ENCODE results near the gene FOXO6.

Gene FOXO6

GRCh38 chr1:41380195-41380594, 19.0 kb downstream of the FOXO6 start:
- DNase-seq (ENCODE audit: insufficient read length, low spot score) (no peak), FAIRE-seq (no peak)
- no peak for TF ChIP-seq POLR2AphosphoS5 (IDR thresholded peaks at IDR 0.05; ENCODE audit: low read depth, low read length)
- no peak for TF ChIP-seq PAX5 (IDR thresholded peaks at IDR 0.05; ENCODE audit: insufficient read depth, low read length, severe bottlenecking)
- TF ChIP-seq TAF1 (IDR thresholded peaks at IDR 0.05; ENCODE audit: low read depth, low read length), result no peak
- no peak for TF ChIP-seq SPI1 (IDR thresholded peaks at IDR 0.05; ENCODE audit: low read depth, low read length)

- DNase-seq (ENCODE audit: insufficient read length, low spot score) (no peak), FAIRE-seq (no peak)
- TF ChIP-seq POLR2A (IDR thresholded peaks at IDR 0.05; ENCODE audit: low read depth, low read length) (no peak), TAF1 (IDR thresholded peaks at IDR 0.05; ENCODE audit: low read depth, low read length) (no peak), SPI1 (IDR thresholded peaks at IDR 0.05; ENCODE audit: low read depth, low read length) (no peak), PAX5 (IDR thresholded peaks at IDR 0.05; ENCODE audit: insufficient read depth, low read length, severe bottlenecking) (no peak), POLR2AphosphoS5 (IDR thresholded peaks at IDR 0.05; ENCODE audit: low read depth, low read length) (no peak), POU2F2 (IDR thresholded peaks at IDR 0.05; ENCODE audit: low read depth, low read length) (no peak)
Observed at GRCh38 chr1:41380979-41381691, 19.9 kb downstream of the FOXO6 start.

- FAIRE-seq (no peak), DNase-seq (ENCODE audit: insufficient read length, low spot score) (peak; percentile 52)
Observed at GRCh38 chr1:41381692-41382479, 20.7 kb downstream of the FOXO6 start.

GRCh38 chr1:41382480-41383090, 21.4 kb downstream of the FOXO6 start:
- DNase-seq (ENCODE audit: insufficient read length, low spot score) (no peak), FAIRE-seq (no peak)
- TF ChIP-seq SPI1 (IDR thresholded peaks at IDR 0.05; ENCODE audit: low read depth, low read length), result no peak
- no peak for TF ChIP-seq POLR2AphosphoS5 (IDR thresholded peaks at IDR 0.05; ENCODE audit: low read depth, low read length)
- no peak for TF ChIP-seq PAX5 (IDR thresholded peaks at IDR 0.05; ENCODE audit: insufficient read depth, low read length, severe bottlenecking)

More at GRCh38 chr1:41381692-41382479, 20.7 kb downstream of the FOXO6 start:
- TF ChIP-seq POU2F2 (IDR thresholded peaks at IDR 0.05; ENCODE audit: low read depth, low read length) (no peak), POLR2A (IDR thresholded peaks at IDR 0.05; ENCODE audit: low read depth, low read length) (no peak), PAX5 (IDR thresholded peaks at IDR 0.05; ENCODE audit: insufficient read depth, low read length, severe bottlenecking) (no peak), POLR2AphosphoS5 (IDR thresholded peaks at IDR 0.05; ENCODE audit: low read depth, low read length) (no peak), SPI1 (IDR thresholded peaks at IDR 0.05; ENCODE audit: low read depth, low read length) (no peak), TAF1 (IDR thresholded peaks at IDR 0.05; ENCODE audit: low read depth, low read length) (no peak)

GRCh38 chr1:41383094-41383852, 22.0 kb downstream of the FOXO6 start:
- DNase-seq (ENCODE audit: insufficient read length, low spot score) (no peak), FAIRE-seq (no peak)
- no peak for TF ChIP-seq POLR2AphosphoS5 (IDR thresholded peaks at IDR 0.05; ENCODE audit: low read depth, low read length)
- no peak for TF ChIP-seq POLR2A (IDR thresholded peaks at IDR 0.05; ENCODE audit: low read depth, low read length)
- no peak for TF ChIP-seq TAF1 (IDR thresholded peaks at IDR 0.05; ENCODE audit: low read depth, low read length)
- no peak for TF ChIP-seq SPI1 (IDR thresholded peaks at IDR 0.05; ENCODE audit: low read depth, low read length)
- no peak for TF ChIP-seq PAX5 (IDR thresholded peaks at IDR 0.05; ENCODE audit: insufficient read depth, low read length, severe bottlenecking)
- TF ChIP-seq POU2F2 (IDR thresholded peaks at IDR 0.05; ENCODE audit: low read depth, low read length), result no peak

GRCh38 chr1:41384579-41384978, 23.3 kb downstream of the FOXO6 start:
- DNase-seq (ENCODE audit: insufficient read length, low spot score) (no peak), FAIRE-seq (no peak)
- TF ChIP-seq POLR2A (IDR thresholded peaks at IDR 0.05; ENCODE audit: low read depth, low read length) (no peak), SPI1 (IDR thresholded peaks at IDR 0.05; ENCODE audit: low read depth, low read length) (no peak), POU2F2 (IDR thresholded peaks at IDR 0.05; ENCODE audit: low read depth, low read length) (no peak), POLR2AphosphoS5 (IDR thresholded peaks at IDR 0.05; ENCODE audit: low read depth, low read length) (no peak), TAF1 (IDR thresholded peaks at IDR 0.05; ENCODE audit: low read depth, low read length) (no peak), PAX5 (IDR thresholded peaks at IDR 0.05; ENCODE audit: insufficient read depth, low read length, severe bottlenecking) (no peak)

- DNase-seq (ENCODE audit: insufficient read length, low spot score), result no peak
- no peak for TF ChIP-seq SPI1 (IDR thresholded peaks at IDR 0.05; ENCODE audit: low read depth, low read length)
- no peak for TF ChIP-seq POLR2AphosphoS5 (IDR thresholded peaks at IDR 0.05; ENCODE audit: low read depth, low read length)
- no peak for TF ChIP-seq PAX5 (IDR thresholded peaks at IDR 0.05; ENCODE audit: insufficient read depth, low read length, severe bottlenecking)
- no peak for TF ChIP-seq TAF1 (IDR thresholded peaks at IDR 0.05; ENCODE audit: low read depth, low read length)
- no peak for TF ChIP-seq POLR2A (IDR thresholded peaks at IDR 0.05; ENCODE audit: low read depth, low read length)
- no peak for TF ChIP-seq POU2F2 (IDR thresholded peaks at IDR 0.05; ENCODE audit: low read depth, low read length)
- no peak for FAIRE-seq
Observed at GRCh38 chr1:41385398-41386195, 24.4 kb downstream of the FOXO6 start.

- DNase-seq (ENCODE audit: insufficient read length, low spot score) (no peak), FAIRE-seq (no peak)
- TF ChIP-seq POLR2AphosphoS5 (IDR thresholded peaks at IDR 0.05; ENCODE audit: low read depth, low read length) (no peak), SPI1 (IDR thresholded peaks at IDR 0.05; ENCODE audit: low read depth, low read length) (no peak), POU2F2 (IDR thresholded peaks at IDR 0.05; ENCODE audit: low read depth, low read length) (no peak), TAF1 (IDR thresholded peaks at IDR 0.05; ENCODE audit: low read depth, low read length) (no peak), PAX5 (IDR thresholded peaks at IDR 0.05; ENCODE audit: insufficient read depth, low read length, severe bottlenecking) (no peak), POLR2A (IDR thresholded peaks at IDR 0.05; ENCODE audit: low read depth, low read length) (no peak)
Observed at GRCh38 chr1:41386196-41386663, 25.0 kb downstream of the FOXO6 start.

Data from GM12891 (cell line).